Kidney (tissue), 14 donors: ENCODE results near the gene ZDHHC12. TPM values are rescaled to one million over a fixed set of nuclear protein-coding genes. Genes with fewer than 3 reads are reported as not detected.
A peak's percentile ranks its signal among the peaks of the same experiment; 100 is the strongest.

Source experiments
- DNase-seq, 5 donors: peaks; one replicate each; pipeline ENCODE4 v3.0.0-alpha.2; 2013 to 2020
- FAIRE-seq: peaks from 2 replicates; lab custom pipeline; 2012; peaks lifted over from hg19 to GRCh38; lab: Jason Lieb, UNC
- H3K27ac ChIP-seq, 2 donors: one replicate each; pipeline ENCODE4 v1.7.0; 2013; ENCODE audit warnings: low read depth in 2 of 2, low read length in 2 of 2, inconsistent platforms in 1 of 2
- H3K27me3 ChIP-seq: one replicate; pipeline ENCODE4 v1.7.1; 2013; ENCODE audit warnings: low read length, inconsistent platforms; ENCODE audit not compliant: control insufficient read depth, insufficient read depth
- H3K36me3 ChIP-seq, 3 donors: one replicate each; pipeline versions ENCODE4 v1.7.0 to v1.7.1; 2013; ENCODE audit warnings: low read length in 3 of 3, control low read depth in 1 of 3, inconsistent platforms in 1 of 3; ENCODE audit not compliant: insufficient read depth in 3 of 3, control insufficient read depth in 2 of 3
- H3K4me1 ChIP-seq, 3 donors: one replicate each; pipeline versions ENCODE4 v1.7.0 to v1.7.1; 2013; ENCODE audit warnings: low read length in 3 of 3, inconsistent platforms in 1 of 3, low read depth in 1 of 3; ENCODE audit not compliant: control insufficient read depth in 2 of 3, insufficient read depth in 2 of 3
- H3K4me3 ChIP-seq, 3 donors: one replicate each; pipeline versions ENCODE4 v1.7.0 to v1.8.1; 2013; ENCODE audit warnings: low read length in 3 of 3, control low read depth in 1 of 3, inconsistent platforms in 1 of 3
- H3K9ac ChIP-seq, 3 donors: one replicate each; pipeline versions ENCODE4 v1.7.0 to v1.7.1; 2013; ENCODE audit warnings: low read length in 3 of 3, control low read depth in 1 of 3, inconsistent platforms in 1 of 3
- H3K9me3 ChIP-seq, 3 donors: one replicate each; pipeline versions ENCODE4 v1.7.0 to v1.7.1; 2013; ENCODE audit warnings: low read length in 3 of 3, control low read depth in 1 of 3, inconsistent platforms in 1 of 3; ENCODE audit not compliant: control insufficient read depth in 2 of 3, insufficient read depth in 1 of 3
- CTCF ChIP-seq: IDR thresholded peaks from 3 replicates; pipeline ENCODE4 v1.5.1; 2012; ENCODE audit warnings: mild to moderate bottlenecking, moderate library complexity, borderline replicate concordance; ENCODE audit not compliant: insufficient read depth; ENCODE audit errors: extremely low read depth
- intact Hi-C: fragments of 100-400 bp; cut with DNase I; formaldehyde crosslinking; loops from one replicate; pipeline ENCODE4 v1.11.1; 2022
- polyA plus RNA-seq: library from polyadenylated mRNA; stranded (reverse); fragments of 350-450 nt; fragmentation: Illumina TruSeq; extraction: RNeasy Lipid Tissue Mini Kit (QIAGEN cat#74804); gene quantifications from one replicate; pipeline ENCODE4 v1.2.3, GENCODE V29; 2014; ENCODE audit warnings: low read depth, low replicate concordance; ENCODE audit not compliant: insufficient read depth
- total RNA-seq: library from RNA; stranded (reverse); fragmentation: NEBNext Ultra II Directional; extraction: Animal tissue kit (Norgen Biotek cat#: 25700); gene quantifications from one replicate; pipeline ENCODE4 v1.2.1, GENCODE V29; 2021
- donor health status: control.
- donor health status: control.
- donor health status: control.
- donor health status: control.
- donor health status: control.
- donor health status: DM: yes; HTN: yes; CAD: no.
- donor health status: Normal renal cell carcinoma (clear cell type).

The ZDHHC12 gene
- total and polyA plus RNA-seq, 2 donors from 2014 or later: 39.9 to 54.7 TPM

GRCh38 chr9:128684065-128684324, 39.9 kb downstream of the ZDHHC12 start:
- Histone ChIP-seq H3K4me1 (peaks cover 4 to 28% (median 13%) of the 10 kb centered on the region in 3 donors), H3K27me3 (no peaks in the 10 kb centered on the region), H3K36me3 (no peaks in the 10 kb centered on the region), H3K9ac (peak overlapping the region; percentile 56 to 96 (median 82)), H3K27ac (peak overlapping the region; percentile 94 to 95), H3K4me3 (peak overlapping the region; percentile 78 to 85 (median 81)), H3K9me3 (no peaks in the 10 kb centered on the region)
- FAIRE-seq (no peak), DNase-seq (no peak)
- intact Hi-C loops: no loop called here
- TF ChIP-seq CTCF: no peak

- no peaks in the 10 kb centered on the region for H3K9me3 ChIP-seq
- no peak for TF ChIP-seq CTCF
- H3K9ac ChIP-seq: peak overlapping the region; percentile 56 to 96 (median 82)
- peak overlapping the region; percentile 78 to 85 (median 81) for H3K4me3 ChIP-seq
- no peak for FAIRE-seq
- no peaks in the 10 kb centered on the region for H3K36me3 ChIP-seq
- no peaks in the 10 kb centered on the region for H3K27me3 ChIP-seq
- H3K4me1 ChIP-seq: peaks cover 4 to 27% (median 13%) of the 10 kb centered on the region in 3 donors
- peak; percentile 54 to 86 (median 76) for DNase-seq
- intact Hi-C loops: no loop called here
- peak overlapping the region; percentile 94 to 95 for H3K27ac ChIP-seq
These were observed 40.4 kb downstream of the ZDHHC12 start for GRCh38 chr9:128683340-128684064.

- Histone ChIP-seq H3K9me3 (no peaks in the 10 kb centered on the region), H3K9ac (no peak overlapping the region), H3K4me1 (no peaks in the 10 kb centered on the region), H3K27ac (peak overlapping the region in 1 of 2 donors; percentile 32), H3K27me3 (no peaks in the 10 kb centered on the region), H3K36me3 (no peaks in the 10 kb centered on the region), H3K4me3 (peak overlapping the region in 2 of 3 donors; percentile 39 to 55)
- no peak for TF ChIP-seq CTCF
- intact Hi-C loops: no loop called here
- DNase-seq (peak in 1 of 5 donors; percentile 10), FAIRE-seq (no peak)
These were observed 46.1 kb downstream of the ZDHHC12 start for GRCh38 chr9:128677794-128678193.

DNA sequence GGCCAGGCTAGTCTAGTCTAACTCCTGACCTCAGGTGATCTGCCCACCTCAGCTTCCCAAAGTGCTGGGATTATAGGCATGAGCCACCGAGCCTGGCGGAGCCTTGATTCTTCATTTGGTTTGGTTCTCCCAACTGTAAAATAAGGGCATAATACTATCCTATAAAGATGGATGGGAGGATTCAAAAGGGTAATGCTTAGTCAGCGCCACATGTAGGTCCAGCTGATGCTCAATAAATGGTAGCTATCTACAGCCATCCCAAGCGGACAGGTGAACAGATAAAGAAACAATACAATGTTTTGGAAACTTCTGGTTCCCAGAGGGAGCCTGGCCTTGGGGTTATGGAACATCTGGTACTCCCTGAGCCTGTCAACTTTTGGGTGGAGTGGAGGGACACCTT, 48.5 kb downstream of the ZDHHC12 start:
- TF ChIP-seq CTCF: no peak
- no peak overlapping the region for H3K9ac ChIP-seq
- H3K36me3 ChIP-seq: no peaks in the 10 kb centered on the region
- no peaks in the 10 kb centered on the region for H3K9me3 ChIP-seq
- H3K27ac ChIP-seq: no peak overlapping the region
- intact Hi-C loops: no loop called here
- H3K4me3 ChIP-seq: no peak overlapping the region
- peak in 2 of 5 donors; percentile 0 for DNase-seq
- no peaks in the 10 kb centered on the region for H3K27me3 ChIP-seq
- no peak for FAIRE-seq
- H3K4me1 ChIP-seq: no peaks in the 10 kb centered on the region
